ENCODE data around the gene RFX8.

- TF ChIP-seq JUND (IDR thresholded peaks at IDR 0.05; ENCODE audit: low read depth, low read length) (no peak), CTCF (IDR thresholded peaks at IDR 0.05 in 2 of 3, conservative IDR thresholded peaks at IDR 0.05 in 1 of 3; ENCODE audit: control insufficient read depth in 2 of 3, extremely low read depth in 1 of 3, insufficient read depth in 1 of 3, low read depth in 3 of 3, low read length in 3 of 3) (no peak), ZBTB40 (IDR thresholded peaks at IDR 0.05; ENCODE audit: borderline replicate concordance) (no peak), CREB1 (IDR thresholded peaks at IDR 0.05; ENCODE audit: low read depth) (no peak), POLR2A (IDR thresholded peaks at IDR 0.05; ENCODE audit: low read depth, low read length) (no peak), SMAD1 (IDR thresholded peaks at IDR 0.05; ENCODE audit: low read depth, partially characterized antibody) (no peak), ZZZ3 (IDR thresholded peaks at IDR 0.05; ENCODE audit: control insufficient read depth, insufficient read length, low read depth) (no peak)
Measured at GRCh38 chr2:101463911-101464641, 10.8 kb downstream of the RFX8 start.

Data from GM12878 (cell line).